Activated B cell treated with CpG ODN at 0.5 μM for 24 hours (primary cell): ENCODE measurements around the gene CTR9. TPM values are rescaled to one million over a fixed set of nuclear protein-coding genes. Genes with fewer than 3 reads are reported as not detected.

ENCODE experiments used
- ATAC-seq: fragments of 200-7000 bp; cut with Tn5 transposase; one replicate; pipeline ENCODE4 v1.10.0; 2021; ENCODE audit warnings: low read depth, mild to moderate bottlenecking, moderate library complexity
- CTCF ChIA-PET: fragments of 350-600 bp; sonication (Branson Sonifier 250); formaldehyde crosslinking; loops from one replicate; lab custom pipeline; 2021; ENCODE audit warnings: antibody characterized with exemption; lab: Charles Lee
- POLR2A ChIA-PET: fragments of 350-600 bp; sonication (Branson Sonifier 250); formaldehyde crosslinking; loops from one replicate; lab custom pipeline; 2021; ENCODE audit warnings: antibody characterized with exemption; lab: Charles Lee
- DNase-seq: peaks from one replicate; pipeline ENCODE4 v3.0.0; 2022
- H3K27ac Mint-ChIP-seq: one replicate; pipeline ENCODE4 v1.8.0; 2020; ENCODE audit warnings: mixed read lengths
- H3K27me3 Mint-ChIP-seq: one replicate; pipeline ENCODE4 v1.8.0; 2021; ENCODE audit warnings: mixed read lengths
- H3K36me3 Mint-ChIP-seq: one replicate; pipeline ENCODE4 v1.8.0; 2021; ENCODE audit warnings: low read depth, mixed read lengths
- H3K4me1 Mint-ChIP-seq: one replicate; pipeline ENCODE4 v1.8.0; 2021; ENCODE audit warnings: mixed read lengths
- H3K4me3 Mint-ChIP-seq: one replicate; pipeline ENCODE4 v1.8.0; 2020; ENCODE audit warnings: mild to moderate bottlenecking, mixed read lengths
- H3K9me3 Mint-ChIP-seq: one replicate; pipeline ENCODE4 v1.8.0; 2020; ENCODE audit warnings: mixed read lengths
- intact Hi-C: fragments of 100-400 bp; cut with micrococcal nuclease; formaldehyde crosslinking; loops from one replicate; pipeline ENCODE4 v1.15.1; 2024
- total RNA-seq: library from RNA; stranded (reverse); gene quantifications from 2 replicates; pipeline ENCODE4 v1.2.3, GENCODE V29; 2022
- TF ChIP-seq, protein P1 (sequence below): fragments of 200-600 bp; IDR thresholded peaks from one replicate; pipeline ENCODE4 v1.8.0; 2022; ENCODE audit warnings: antibody characterized with exemption, mild to moderate bottlenecking

CTR9 gene
- total RNA-seq, 1 donor from 2014 or later: 50.6 TPM

DNA sequence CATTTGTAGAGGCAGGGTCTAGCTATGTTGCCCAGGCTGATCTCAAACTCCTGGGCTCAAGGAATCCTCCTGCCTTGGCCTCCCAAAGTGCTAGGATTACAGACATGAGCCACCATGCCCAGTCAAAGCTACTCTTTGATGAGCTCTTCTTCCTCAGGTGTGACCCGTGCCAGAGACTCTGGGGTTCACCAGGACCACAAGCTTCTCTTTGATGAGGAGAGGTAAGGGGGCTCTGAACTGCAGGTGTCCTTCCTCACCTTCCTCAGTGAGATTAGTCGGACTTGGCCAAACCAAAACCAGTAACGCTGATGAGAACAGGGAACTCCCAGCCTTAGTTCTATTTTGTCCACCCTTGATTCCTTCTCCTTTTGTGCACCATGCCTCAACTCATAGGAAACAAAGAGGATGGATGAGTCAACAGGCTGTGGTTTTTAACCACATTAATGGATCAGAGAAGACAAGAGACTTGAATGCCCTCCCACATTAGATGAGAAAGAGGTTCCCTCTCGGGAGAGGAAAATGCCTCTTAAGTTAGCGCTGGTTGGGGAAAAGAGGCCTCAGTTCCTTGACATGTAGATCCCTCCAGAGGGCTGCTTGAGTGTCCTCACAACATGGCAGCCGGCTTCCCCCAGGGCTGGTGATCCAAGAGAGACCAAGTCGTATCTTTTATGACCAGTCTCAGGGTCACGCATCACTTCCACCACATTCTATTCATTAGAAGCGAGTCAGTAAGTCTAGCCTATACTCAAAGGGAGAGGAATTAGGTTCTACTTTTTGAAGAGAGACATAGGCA, 25.7 kb upstream of the CTR9 start:
- H3K4me3 Mint-ChIP-seq: no peak overlapping the region
- ATAC-seq (no peak), DNase-seq (no peak)
- no peak overlapping the region for H3K27ac Mint-ChIP-seq
- TF ChIP-seq, protein P1, sequence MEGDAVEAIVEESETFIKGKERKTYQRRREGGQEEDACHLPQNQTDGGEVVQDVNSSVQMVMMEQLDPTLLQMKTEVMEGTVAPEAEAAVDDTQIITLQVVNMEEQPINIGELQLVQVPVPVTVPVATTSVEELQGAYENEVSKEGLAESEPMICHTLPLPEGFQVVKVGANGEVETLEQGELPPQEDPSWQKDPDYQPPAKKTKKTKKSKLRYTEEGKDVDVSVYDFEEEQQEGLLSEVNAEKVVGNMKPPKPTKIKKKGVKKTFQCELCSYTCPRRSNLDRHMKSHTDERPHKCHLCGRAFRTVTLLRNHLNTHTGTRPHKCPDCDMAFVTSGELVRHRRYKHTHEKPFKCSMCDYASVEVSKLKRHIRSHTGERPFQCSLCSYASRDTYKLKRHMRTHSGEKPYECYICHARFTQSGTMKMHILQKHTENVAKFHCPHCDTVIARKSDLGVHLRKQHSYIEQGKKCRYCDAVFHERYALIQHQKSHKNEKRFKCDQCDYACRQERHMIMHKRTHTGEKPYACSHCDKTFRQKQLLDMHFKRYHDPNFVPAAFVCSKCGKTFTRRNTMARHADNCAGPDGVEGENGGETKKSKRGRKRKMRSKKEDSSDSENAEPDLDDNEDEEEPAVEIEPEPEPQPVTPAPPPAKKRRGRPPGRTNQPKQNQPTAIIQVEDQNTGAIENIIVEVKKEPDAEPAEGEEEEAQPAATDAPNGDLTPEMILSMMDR: no peak
- no peaks in the 10 kb centered on the region for H3K9me3 Mint-ChIP-seq
- CTCF ChIA-PET: no interaction called here
- intact Hi-C loops: no loop called here
- POLR2A ChIA-PET: no interaction called here
- H3K36me3 Mint-ChIP-seq: no peaks in the 10 kb centered on the region
- H3K4me1 Mint-ChIP-seq: peaks cover 29% of the 10 kb centered on the region
- no peaks in the 10 kb centered on the region for H3K27me3 Mint-ChIP-seq

- DNase-seq: no peak
- intact Hi-C loops: no loop called here
- ChIA-PET CTCF (interaction anchor here (0.6 to 1.2 kb wide), 2 partner anchors 12 to 215 kb away, joined by 3 to 4 read pairs; no protein-coding TSS in a partner anchor), POLR2A (no interaction called here)
- Mint-ChIP-seq H3K4me1 (peaks cover 29% of the 10 kb centered on the region), H3K27ac (no peak overlapping the region), H3K27me3 (no peaks in the 10 kb centered on the region), H3K36me3 (no peaks in the 10 kb centered on the region), H3K4me3 (no peak overlapping the region), H3K9me3 (no peaks in the 10 kb centered on the region)
- ATAC-seq: peak; percentile 34
- TF ChIP-seq, protein P1: no peak
These were observed 25.2 kb upstream of the CTR9 start for GRCh38 chr11:10725907-10726253.

GRCh38 chr11:10727146-10727851, 23.7 kb upstream of the CTR9 start:
- ChIA-PET CTCF (interaction anchor here (0.6 to 1.5 kb wide), 5 partner anchors 9 to 321 kb away, joined by 3 to 5 read pairs (median 3); no protein-coding TSS in a partner anchor), POLR2A (no interaction called here)
- DNase-seq: no peak
- Mint-ChIP-seq H3K36me3 (no peaks in the 10 kb centered on the region), H3K27me3 (no peaks in the 10 kb centered on the region), H3K4me3 (no peak overlapping the region), H3K9me3 (no peaks in the 10 kb centered on the region), H3K4me1 (peaks cover 29% of the 10 kb centered on the region), H3K27ac (no peak overlapping the region)
- intact Hi-C loops: no loop called here
- TF ChIP-seq, protein P1: no peak
- ATAC-seq: no peak

DNA sequence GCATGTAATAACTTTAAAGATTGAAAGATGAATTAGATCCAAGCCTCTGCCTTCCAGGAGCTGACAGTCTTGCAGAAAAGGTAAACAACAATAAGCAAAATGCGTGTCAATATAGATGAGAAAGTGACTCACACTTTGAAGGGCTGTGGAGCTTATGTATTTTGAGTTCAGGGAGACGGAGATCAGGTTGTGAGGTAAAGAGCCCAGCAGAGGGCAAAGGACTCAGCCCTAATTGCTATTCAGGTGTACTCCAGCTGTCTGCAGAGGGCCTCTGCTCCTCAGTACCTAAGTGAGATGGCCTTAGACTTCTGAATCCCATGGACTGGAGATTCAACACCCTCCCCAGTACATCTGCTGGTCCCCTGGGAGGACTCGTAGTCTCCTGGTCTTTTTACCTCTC, 22.9 kb upstream of the CTR9 start:
- ChIA-PET CTCF (interaction anchor here (0.6 to 1.6 kb wide), 3 partner anchors 8 to 322 kb away, joined by 3 to 8 read pairs (median 3); no protein-coding TSS in a partner anchor), POLR2A (no interaction called here)
- peaks cover 29% of the 10 kb centered on the region for H3K4me1 Mint-ChIP-seq
- H3K36me3 Mint-ChIP-seq: no peaks in the 10 kb centered on the region
- intact Hi-C loops: no loop called here
- H3K27ac Mint-ChIP-seq: no peak overlapping the region
- no peak for ATAC-seq
- H3K9me3 Mint-ChIP-seq: no peaks in the 10 kb centered on the region
- no peaks in the 10 kb centered on the region for H3K27me3 Mint-ChIP-seq
- TF ChIP-seq, protein P1: no peak
- no peak for DNase-seq
- H3K4me3 Mint-ChIP-seq: no peak overlapping the region
